Activated CD4-positive, alpha-beta memory T cell treated with anti-CD3 and anti-CD28 coated beads for 36 hours (primary cell): Measurements from ENCODE around the gene ROM1. TPM values are rescaled to one million over a fixed set of nuclear protein-coding genes. Genes with fewer than 3 reads are reported as not detected.
"Not testable (repeated sequence)": the region's sequence is repeated elsewhere in the genome, so short reads cannot be mapped to it uniquely, and the experiment has no call there.

Experiments used
- CTCF ChIA-PET: fragments of 350-600 bp; sonication (Branson Sonifier 250); formaldehyde crosslinking; loops from one replicate; lab custom pipeline; 2021; ENCODE audit warnings: antibody characterized with exemption, inconsistent platforms; lab: Charles Lee
- POLR2A ChIA-PET: fragments of 350-600 bp; sonication (Branson Sonifier 250); formaldehyde crosslinking; loops from one replicate; lab custom pipeline; 2021; ENCODE audit warnings: antibody characterized with exemption; lab: Charles Lee
- DNase-seq: peaks from one replicate; pipeline ENCODE4 v3.0.0-alpha.2; 2020
- H3K27ac Mint-ChIP-seq: one replicate; pipeline ENCODE4 v1.8.0; 2021; ENCODE audit warnings: mixed read lengths
- H3K27me3 Mint-ChIP-seq: one replicate; pipeline ENCODE4 v1.8.0; 2021; ENCODE audit warnings: mixed read lengths
- H3K36me3 Mint-ChIP-seq: one replicate; pipeline ENCODE4 v1.8.0; 2021; ENCODE audit warnings: mixed read lengths
- H3K4me1 Mint-ChIP-seq: one replicate; pipeline ENCODE4 v1.8.0; 2021; ENCODE audit warnings: low read depth, mixed read lengths
- H3K4me3 Mint-ChIP-seq: one replicate; pipeline ENCODE4 v1.8.0; 2021; ENCODE audit warnings: mild to moderate bottlenecking, mixed read lengths
- H3K9me3 Mint-ChIP-seq: one replicate; pipeline ENCODE4 v1.8.0; 2021; ENCODE audit warnings: mixed read lengths
- intact Hi-C: fragments of 100-400 bp; cut with micrococcal nuclease; formaldehyde crosslinking; loops from one replicate; pipeline ENCODE4 v1.15.1; 2023
- total RNA-seq, 2 experiments: library from RNA; stranded (reverse); gene quantifications; one replicate each; pipeline ENCODE4 v1.2.3, GENCODE V29; 2021

The ROM1 gene
- total RNA-seq, 2 experiments from 2014 or later = 1.1 to 1.5 TPM

- DNase-seq = peak; percentile 99
- Mint-ChIP-seq H3K4me1 (peaks cover 50% of the 10 kb centered on the region), H3K27me3 (no peaks in the 10 kb centered on the region), H3K9me3 (no peaks in the 10 kb centered on the region), H3K4me3 (peak within 1 kb of the TSS; percentile 93), H3K36me3 (peaks cover 52% of the 10 kb centered on the region), H3K27ac (peak within 1 kb of the TSS; percentile 96)
- POLR2A ChIA-PET = interaction anchor here (0.6 to 3.3 kb wide), 24 partner anchors 10 to 268 kb away, joined by 3 to 33 read pairs (median 5); partner anchors contain the start of genes B3GAT3, C11orf98, CSKMT and GANAB
- intact Hi-C loops = loop anchor here (1.0 to 2.0 kb wide), 5 partner anchors 13 to 49 kb away; partner anchors contain the start of gene TUT1
- CTCF ChIA-PET = interaction anchor here (0.6 to 4.4 kb wide), 12 partner anchors 16 to 236 kb away, joined by 3 to 30 read pairs (median 4); partner anchors contain the start of genes ASRGL1, B3GAT3 and TUT1
Measured at GRCh38 chr11:62573592-62574362, 39.3 kb upstream of the ROM1 start, which contains the start of gene EEF1G. Gene EEF1G (minus strand): TSS chr11:62573891. CDS start chr11:62573842, 49 bp downstream.

GRCh38 chr11:62574363-62575071, 38.5 kb upstream of the ROM1 start:
- Mint-ChIP-seq H3K27ac (peak overlapping the region; percentile 96), H3K36me3 (peaks cover 50% of the 10 kb centered on the region), H3K27me3 (no peaks in the 10 kb centered on the region), H3K9me3 (no peaks in the 10 kb centered on the region), H3K4me1 (peaks cover 47% of the 10 kb centered on the region), H3K4me3 (peak overlapping the region; percentile 93)
- ChIA-PET POLR2A (interaction anchor here (0.6 to 3.3 kb wide), 26 partner anchors 9 to 267 kb away, joined by 3 to 33 read pairs (median 4); partner anchors contain the start of genes B3GAT3, C11orf98, CSKMT and GANAB), CTCF (interaction anchor here (0.8 to 4.4 kb wide), 12 partner anchors 17 to 237 kb away, joined by 3 to 30 read pairs (median 4); partner anchors contain the start of genes ASRGL1, B3GAT3 and TUT1)
- no peak for DNase-seq
- intact Hi-C loops = loop anchor here (1.0 kb wide), 3 partner anchors 17 to 48 kb away; partner anchors contain the start of gene TUT1

GRCh38 chr11:62575156-62575555, 37.9 kb upstream of the ROM1 start:
- POLR2A ChIA-PET = interaction anchor here (0.7 to 3.3 kb wide), 10 partner anchors 11 to 266 kb away, joined by 3 to 33 read pairs (median 6); partner anchors contain the start of genes INTS5, LBHD1, TUT1 and UQCC3
- CTCF ChIA-PET = interaction anchor here (0.9 to 4.4 kb wide), 5 partner anchors 16 to 150 kb away, joined by 3 to 30 read pairs (median 15); partner anchors contain the start of gene TUT1
- peak overlapping the region; percentile 96 for H3K27ac Mint-ChIP-seq
- no peaks in the 10 kb centered on the region for H3K9me3 Mint-ChIP-seq
- peaks cover 45% of the 10 kb centered on the region for H3K36me3 Mint-ChIP-seq
- intact Hi-C loops = no loop called here
- peaks cover 42% of the 10 kb centered on the region for H3K4me1 Mint-ChIP-seq
- DNase-seq = no peak
- H3K27me3 Mint-ChIP-seq = no peaks in the 10 kb centered on the region
- peak overlapping the region; percentile 93 for H3K4me3 Mint-ChIP-seq

- ChIA-PET CTCF (interaction anchor here (0.6 to 2.3 kb wide), 4 partner anchors 16 to 151 kb away, joined by 3 to 17 read pairs (median 10); partner anchors contain the start of gene TUT1), POLR2A (interaction anchor here (1.3 to 3.3 kb wide), 2 partner anchors 10 to 16 kb away, joined by 4 to 33 read pairs; partner anchors contain the start of gene TUT1)
- H3K36me3 Mint-ChIP-seq = peaks cover 41% of the 10 kb centered on the region
- intact Hi-C loops = no loop called here
- no peaks in the 10 kb centered on the region for H3K9me3 Mint-ChIP-seq
- H3K4me1 Mint-ChIP-seq = peaks cover 36% of the 10 kb centered on the region
- peak overlapping the region; percentile 93 for H3K4me3 Mint-ChIP-seq
- peak overlapping the region; percentile 82 for H3K27ac Mint-ChIP-seq
- H3K27me3 Mint-ChIP-seq = no peaks in the 10 kb centered on the region
- DNase-seq = no peak
Measured at GRCh38 chr11:62575837-62576236, 37.2 kb upstream of the ROM1 start.

GRCh38 chr11:62577046-62577714, 35.9 kb upstream of the ROM1 start:
- Mint-ChIP-seq H3K27ac (no peak overlapping the region), H3K9me3 (no peaks in the 10 kb centered on the region), H3K4me1 (peaks cover 23% of the 10 kb centered on the region), H3K4me3 (no peak overlapping the region), H3K27me3 (no peaks in the 10 kb centered on the region), H3K36me3 (peaks cover 32% of the 10 kb centered on the region)
- ChIA-PET POLR2A (interaction anchor here (0.6 kb wide), 1 partner anchor 285 kb away, joined by 3 read pairs; no protein-coding TSS in a partner anchor), CTCF (interaction anchor here (1.6 kb wide), 1 partner anchor 152 kb away, joined by 5 read pairs; no protein-coding TSS in a partner anchor)
- intact Hi-C loops = no loop called here
- DNase-seq = no peak

GRCh38 chr11:62578541-62578940, 34.5 kb upstream of the ROM1 start:
- Mint-ChIP-seq H3K27ac (peak overlapping the region; percentile 33), H3K9me3 (no peaks in the 10 kb centered on the region), H3K4me1 (peaks cover 13% of the 10 kb centered on the region), H3K36me3 (peaks cover 18% of the 10 kb centered on the region), H3K27me3 (no peaks in the 10 kb centered on the region), H3K4me3 (no peak overlapping the region)
- intact Hi-C loops = no loop called here
- DNase-seq = no peak
- ChIA-PET CTCF (interaction anchor here (0.6 kb wide), 3 partner anchors 16 to 184 kb away, joined by 3 read pairs; no protein-coding TSS in a partner anchor), POLR2A (no interaction called here)

- ChIA-PET CTCF (interaction anchor here (0.6 kb wide), 3 partner anchors 34 to 184 kb away, joined by 3 read pairs; no protein-coding TSS in a partner anchor), POLR2A (no interaction called here)
- Mint-ChIP-seq H3K4me1 (peaks cover 13% of the 10 kb centered on the region), H3K27ac (no peak overlapping the region), H3K4me3 (no peak overlapping the region), H3K9me3 (no peaks in the 10 kb centered on the region), H3K36me3 (peaks cover 16% of the 10 kb centered on the region), H3K27me3 (no peaks in the 10 kb centered on the region)
- DNase-seq = no peak
- intact Hi-C loops = no loop called here
Measured at GRCh38 chr11:62579252-62579651, 33.8 kb upstream of the ROM1 start.

GRCh38 chr11:62580959-62581715, 31.9 kb upstream of the ROM1 start:
- no peak overlapping the region for H3K4me3 Mint-ChIP-seq
- H3K4me1 Mint-ChIP-seq = peaks cover 2% of the 10 kb centered on the region
- POLR2A ChIA-PET = interaction anchor here (1.0 to 1.1 kb wide), 2 partner anchors 10 to 72 kb away, joined by 3 to 4 read pairs; partner anchors contain the start of gene INTS5
- H3K36me3 Mint-ChIP-seq = peaks cover 13% of the 10 kb centered on the region
- CTCF ChIA-PET = interaction anchor here (0.7 kb wide), 2 partner anchors 13 to 156 kb away, joined by 3 to 4 read pairs; no protein-coding TSS in a partner anchor
- no peaks in the 10 kb centered on the region for H3K27me3 Mint-ChIP-seq
- H3K9me3 Mint-ChIP-seq = no peaks in the 10 kb centered on the region
- intact Hi-C loops = no loop called here
- H3K27ac Mint-ChIP-seq = no peak overlapping the region
- DNase-seq = no peak

GRCh38 chr11:62581735-62582134, 31.3 kb upstream of the ROM1 start:
- H3K27ac Mint-ChIP-seq, intact Hi-C loops, H3K4me1 Mint-ChIP-seq, H3K9me3 Mint-ChIP-seq, CTCF ChIA-PET, H3K27me3 Mint-ChIP-seq, DNase-seq, H3K4me3 Mint-ChIP-seq: not testable (repeated sequence)
- H3K36me3 Mint-ChIP-seq = peaks cover 15% of the 10 kb centered on the region
- POLR2A ChIA-PET = interaction anchor here (1.0 kb wide), 1 partner anchor 72 kb away, joined by 3 read pairs; the partner anchor contains the start of gene INTS5

GRCh38 chr11:62585356-62585755, 27.7 kb upstream of the ROM1 start:
- ChIA-PET CTCF (interaction anchor here (0.8 kb wide), 1 partner anchor 161 kb away, joined by 3 read pairs; no protein-coding TSS in a partner anchor), POLR2A (interaction anchor here (0.7 kb wide), 1 partner anchor 10 kb away, joined by 4 read pairs; no protein-coding TSS in a partner anchor)
- H3K36me3 Mint-ChIP-seq = peaks cover 16% of the 10 kb centered on the region
- DNase-seq, H3K9me3 Mint-ChIP-seq, intact Hi-C loops, H3K27ac Mint-ChIP-seq, H3K4me3 Mint-ChIP-seq, H3K27me3 Mint-ChIP-seq: not testable (repeated sequence)
- peaks cover 20% of the 10 kb centered on the region for H3K4me1 Mint-ChIP-seq
